Skeletal muscle satellite cell (primary cell): ENCODE data around the gene PTPN13.

Source experiments
- H3K27me3 ChIP-seq: 2 replicates; pipeline ENCODE4 v1.7.0; 2013; ENCODE audit warnings: low read length; ENCODE audit not compliant: control insufficient read depth, insufficient read depth
- H3K36me3 ChIP-seq: 2 replicates; pipeline ENCODE4 v1.7.0; 2013; ENCODE audit warnings: mild to moderate bottlenecking, control low read depth, low read length; ENCODE audit not compliant: insufficient read depth
- H3K4me1 ChIP-seq: 2 replicates; pipeline ENCODE4 v1.7.0; 2013; ENCODE audit warnings: low read length; ENCODE audit not compliant: control insufficient read depth, insufficient read depth
- H3K4me2 ChIP-seq: 2 replicates; pipeline ENCODE4 v1.7.0; 2013; ENCODE audit warnings: mild to moderate bottlenecking, low read length
- H3K4me3 ChIP-seq: 2 replicates; pipeline ENCODE4 v1.7.0; 2013; ENCODE audit warnings: low read length
- H3K9ac ChIP-seq: 2 replicates; pipeline ENCODE4 v1.7.0; 2013; ENCODE audit warnings: mild to moderate bottlenecking, low read depth, low read length, moderate library complexity
- H3K9me3 ChIP-seq: replicated peaks from 2 replicates; pipeline ENCODE4 v1.7.0; 2013; ENCODE audit warnings: mild to moderate bottlenecking, control low read depth, low read length

Gene PTPN13

DNA sequence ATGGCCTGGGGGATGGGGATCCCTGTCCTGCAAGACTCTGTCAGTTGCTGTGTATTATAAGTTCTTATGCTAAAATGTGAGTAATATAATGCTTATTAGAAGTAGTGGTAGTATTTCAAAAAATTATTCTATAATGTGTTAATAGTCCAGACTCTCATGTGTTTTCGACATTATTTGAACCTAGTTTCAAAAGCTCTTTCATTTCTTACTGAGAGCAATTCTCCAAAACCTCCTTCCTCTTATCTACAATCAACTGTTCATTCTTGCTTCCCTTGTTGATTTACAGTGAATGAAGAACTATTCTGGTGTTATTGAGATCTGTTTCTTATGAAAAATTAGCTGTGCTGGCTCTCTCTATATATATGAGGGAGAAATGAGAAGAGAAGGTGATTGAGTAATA, 32.9 kb upstream of the PTPN13 start:
- H3K4me1 ChIP-seq: peaks cover 22% of the 10 kb centered on the region
- no peaks in the 10 kb centered on the region for H3K27me3 ChIP-seq
- no peaks in the 10 kb centered on the region for H3K9me3 ChIP-seq
- H3K9ac ChIP-seq: no peak overlapping the region
- H3K4me3 ChIP-seq: no peak overlapping the region
- H3K4me2 ChIP-seq: no peak overlapping the region
- H3K36me3 ChIP-seq: no peaks in the 10 kb centered on the region

DNA sequence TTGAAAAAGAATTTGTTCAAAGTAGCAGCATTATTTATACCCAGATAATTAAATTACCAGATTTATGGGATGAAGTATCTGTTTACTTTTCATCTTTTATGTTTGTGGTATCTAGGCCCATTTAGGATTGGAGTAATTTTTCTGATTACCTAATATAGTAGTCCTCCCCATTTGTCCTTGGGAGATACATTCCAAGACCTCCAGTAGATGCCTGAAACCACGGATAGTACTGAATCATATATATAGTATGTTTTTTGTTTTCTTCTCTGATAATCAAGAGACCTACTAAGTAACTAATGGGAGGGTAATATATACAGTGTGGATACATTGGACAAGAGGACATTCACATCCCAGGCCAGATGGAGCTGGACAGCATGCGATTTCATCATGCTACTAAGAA, 30.7 kb upstream of the PTPN13 start:
- Histone ChIP-seq H3K36me3 (no peaks in the 10 kb centered on the region), H3K27me3 (no peaks in the 10 kb centered on the region), H3K4me3 (no peak overlapping the region), H3K9ac (no peak overlapping the region), H3K9me3 (no peaks in the 10 kb centered on the region), H3K4me1 (peaks cover 9% of the 10 kb centered on the region), H3K4me2 (no peak overlapping the region)

DNA sequence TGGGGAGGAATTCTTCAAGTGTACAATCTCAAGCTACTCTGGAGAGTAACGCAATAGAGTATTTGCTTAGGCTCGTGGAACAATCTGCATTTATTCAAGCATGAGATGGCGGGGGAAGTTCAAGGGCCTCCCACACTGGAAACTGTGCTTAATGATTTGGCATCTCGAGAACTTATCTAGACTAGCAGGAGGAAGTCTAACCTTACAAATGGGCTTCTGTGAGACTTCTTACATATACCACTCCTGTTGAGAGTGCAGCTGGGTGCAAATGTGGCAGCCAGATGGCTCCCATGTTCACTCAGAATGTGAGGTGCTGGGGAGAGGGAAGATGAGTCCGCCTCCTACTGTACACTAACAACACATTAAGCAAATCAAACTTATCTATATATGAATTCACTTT, 29.3 kb upstream of the PTPN13 start:
- H3K9me3 ChIP-seq: no peaks in the 10 kb centered on the region
- H3K36me3 ChIP-seq: no peaks in the 10 kb centered on the region
- H3K4me2 ChIP-seq: no peak overlapping the region
- H3K4me1 ChIP-seq: no peaks in the 10 kb centered on the region
- H3K4me3 ChIP-seq: no peak overlapping the region
- no peak overlapping the region for H3K9ac ChIP-seq
- H3K27me3 ChIP-seq: no peaks in the 10 kb centered on the region

- Histone ChIP-seq H3K4me1 (no peaks in the 10 kb centered on the region), H3K4me2 (no peak overlapping the region), H3K36me3 (no peaks in the 10 kb centered on the region), H3K9ac (no peak overlapping the region), H3K4me3 (no peak overlapping the region), H3K27me3 (no peaks in the 10 kb centered on the region), H3K9me3 (no peaks in the 10 kb centered on the region)
Measured at GRCh38 chr4:86565651-86566050, 28.5 kb upstream of the PTPN13 start.

GRCh38 chr4:86569103-86569870, 24.8 kb upstream of the PTPN13 start:
- H3K9me3 ChIP-seq: no peaks in the 10 kb centered on the region
- no peaks in the 10 kb centered on the region for H3K36me3 ChIP-seq
- H3K4me3 ChIP-seq: no peak overlapping the region
- no peaks in the 10 kb centered on the region for H3K4me1 ChIP-seq
- H3K9ac ChIP-seq: no peak overlapping the region
- no peak overlapping the region for H3K4me2 ChIP-seq
- no peaks in the 10 kb centered on the region for H3K27me3 ChIP-seq

DNA sequence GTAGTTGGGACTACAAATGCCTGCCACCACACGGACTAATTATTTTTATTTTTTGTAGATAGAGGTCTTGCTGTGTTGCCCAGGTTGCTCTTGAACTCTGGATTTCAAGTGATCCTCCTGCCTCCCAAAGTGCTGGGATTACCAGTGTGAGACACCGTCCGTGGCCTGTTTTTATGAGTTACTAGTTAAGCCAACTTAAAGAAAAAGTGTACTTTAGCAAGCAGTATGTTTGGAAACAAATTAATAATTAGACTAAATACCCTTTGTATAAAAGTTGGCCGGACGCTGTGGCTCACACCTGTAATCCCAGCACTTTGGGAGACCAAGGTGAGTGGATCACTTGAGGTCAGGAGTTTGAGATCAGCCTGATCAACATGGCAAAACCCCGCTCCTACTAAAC, 14.2 kb upstream of the PTPN13 start:
- Histone ChIP-seq H3K36me3 (no peaks in the 10 kb centered on the region), H3K4me1 (no peaks in the 10 kb centered on the region), H3K4me2 (no peak overlapping the region), H3K4me3 (no peak overlapping the region), H3K9ac (no peak overlapping the region), H3K27me3 (no peaks in the 10 kb centered on the region), H3K9me3 (no peaks in the 10 kb centered on the region)

DNA sequence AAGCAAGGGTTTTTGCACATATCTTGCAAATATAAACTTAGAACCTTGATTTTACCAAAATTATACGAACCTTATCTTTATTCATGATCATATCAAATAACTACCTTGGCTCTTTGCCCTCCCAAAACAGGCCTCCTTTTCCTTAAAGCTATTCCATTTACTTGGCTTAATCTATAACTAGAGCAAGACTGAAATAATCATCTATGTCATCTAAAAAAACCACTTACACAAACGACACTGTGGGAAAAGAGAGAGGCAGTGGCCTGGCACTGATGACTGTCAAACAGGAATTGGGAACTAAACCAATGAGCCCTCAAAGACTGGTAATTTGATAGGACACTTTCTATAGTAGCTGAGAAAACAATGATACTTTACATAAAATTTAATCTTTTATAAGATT, 11.7 kb upstream of the PTPN13 start:
- peak overlapping the region; percentile 66 for H3K4me2 ChIP-seq
- H3K4me1 ChIP-seq: no peaks in the 10 kb centered on the region
- peak overlapping the region; percentile 18 for H3K9ac ChIP-seq
- H3K4me3 ChIP-seq: no peak overlapping the region
- H3K9me3 ChIP-seq: no peaks in the 10 kb centered on the region
- H3K36me3 ChIP-seq: no peaks in the 10 kb centered on the region
- H3K27me3 ChIP-seq: no peaks in the 10 kb centered on the region

DNA sequence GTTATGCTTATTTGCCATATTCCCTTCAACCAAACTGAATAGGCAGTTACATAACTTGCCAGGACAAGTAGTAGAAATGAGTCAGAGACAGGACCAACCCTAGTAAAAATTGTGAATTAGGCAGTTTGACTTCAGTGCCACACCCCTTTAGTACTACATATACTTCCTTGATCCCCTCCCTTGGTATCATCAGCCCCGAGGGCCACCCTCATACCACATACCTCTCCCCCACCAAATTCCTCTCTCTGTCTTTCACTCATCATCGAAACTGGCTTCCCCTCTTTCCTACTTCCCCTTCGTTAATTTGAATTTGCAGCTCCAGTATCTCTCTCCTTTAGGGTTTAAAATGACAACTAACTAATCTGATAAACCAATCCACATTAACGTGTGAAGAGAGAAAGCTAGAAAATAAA, 7.9 kb upstream of the PTPN13 start:
- no peak overlapping the region for H3K9ac ChIP-seq
- H3K9me3 ChIP-seq: no peaks in the 10 kb centered on the region
- no peak overlapping the region for H3K4me3 ChIP-seq
- H3K36me3 ChIP-seq: no peaks in the 10 kb centered on the region
- H3K4me1 ChIP-seq: no peaks in the 10 kb centered on the region
- no peak overlapping the region for H3K4me2 ChIP-seq
- no peaks in the 10 kb centered on the region for H3K27me3 ChIP-seq

DNA sequence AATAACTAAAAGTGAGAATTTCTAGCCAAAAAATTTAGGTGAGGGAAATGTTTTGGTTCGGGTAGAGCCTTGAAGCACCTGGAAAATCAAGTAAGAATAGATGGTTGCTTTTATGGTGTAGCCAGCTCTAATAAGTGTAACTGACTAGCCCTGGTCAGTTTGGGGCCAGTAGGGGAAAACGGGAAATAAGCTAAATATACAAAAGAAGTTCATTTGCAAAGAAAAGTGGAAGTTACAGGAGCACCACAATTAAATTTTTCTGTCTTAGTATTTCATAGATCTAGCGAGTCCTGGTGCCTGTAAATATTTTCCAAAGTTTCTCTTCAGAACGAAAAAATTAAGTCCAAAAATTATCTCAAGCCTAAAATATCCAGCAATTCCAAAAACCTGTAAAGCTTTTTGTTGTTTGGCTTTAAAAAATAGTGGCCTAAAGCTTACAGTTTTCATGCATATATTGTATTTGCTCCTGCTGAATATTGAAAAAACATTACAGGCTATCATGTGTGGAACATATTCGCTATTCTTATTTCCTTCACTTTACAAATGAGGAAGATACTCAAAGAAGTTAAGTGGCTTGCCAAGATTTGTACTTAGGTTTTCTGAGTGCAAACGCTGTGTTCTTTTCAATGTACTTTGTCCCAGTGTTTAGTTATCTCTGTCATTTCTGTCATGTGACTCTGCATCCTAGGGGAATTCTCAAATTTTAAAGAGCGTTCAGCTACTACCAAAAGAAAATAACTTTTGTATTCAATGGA, 7.3 kb upstream of the PTPN13 start:
- Histone ChIP-seq H3K27me3 (no peaks in the 10 kb centered on the region), H3K4me3 (no peak overlapping the region), H3K9ac (no peak overlapping the region), H3K36me3 (no peaks in the 10 kb centered on the region), H3K4me2 (no peak overlapping the region), H3K4me1 (no peaks in the 10 kb centered on the region), H3K9me3 (no peaks in the 10 kb centered on the region)

DNA sequence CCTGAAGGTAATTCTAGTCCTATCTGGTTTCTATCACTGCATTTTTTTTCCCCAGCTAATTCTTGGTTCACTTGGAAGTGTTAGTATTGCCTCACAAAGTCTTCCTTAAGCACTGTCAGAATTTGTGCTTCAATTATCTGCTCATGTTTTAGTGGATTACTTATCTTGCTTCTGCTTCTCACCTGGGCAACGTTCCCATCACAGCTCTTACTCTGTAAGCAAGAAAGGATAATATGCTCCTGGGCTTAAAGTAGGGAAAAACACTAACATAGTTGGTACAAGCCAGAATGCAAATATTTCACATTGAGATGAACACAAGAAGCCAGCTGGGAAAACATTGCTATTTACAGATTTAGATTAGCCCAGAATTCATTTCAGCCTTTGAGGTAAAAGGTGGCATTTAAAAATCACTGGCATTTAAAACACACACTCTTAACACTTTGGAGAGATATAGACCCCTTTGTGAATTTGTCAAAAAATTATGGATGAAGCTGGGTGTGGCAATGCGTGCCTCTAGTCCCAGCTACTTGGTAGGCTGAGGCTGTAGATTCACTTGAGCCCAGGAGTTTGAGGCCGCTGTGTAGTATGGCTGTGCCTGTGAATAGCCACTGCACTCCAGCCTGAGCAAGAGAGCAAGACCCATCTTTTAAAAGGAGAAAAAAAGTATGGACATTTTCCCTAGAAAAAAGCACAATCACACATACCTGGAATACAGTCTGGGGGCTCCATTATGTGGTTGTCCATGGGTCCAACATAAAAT, 6.6 kb upstream of the PTPN13 start:
- Histone ChIP-seq H3K36me3 (no peaks in the 10 kb centered on the region), H3K4me1 (no peaks in the 10 kb centered on the region), H3K9me3 (no peaks in the 10 kb centered on the region), H3K27me3 (no peaks in the 10 kb centered on the region), H3K4me2 (no peak overlapping the region), H3K4me3 (no peak overlapping the region), H3K9ac (no peak overlapping the region)

- Histone ChIP-seq H3K27me3 (no peaks in the 10 kb centered on the region), H3K4me3 (no peak overlapping the region), H3K4me2 (peak overlapping the region; percentile 96), H3K4me1 (peaks cover 6% of the 10 kb centered on the region), H3K9me3 (no peaks in the 10 kb centered on the region), H3K9ac (no peak overlapping the region), H3K36me3 (no peaks in the 10 kb centered on the region)
Measured at GRCh38 chr4:86592553-86593249, 1.4 kb upstream of the PTPN13 start.
